GM18508 (cell line): Measurements from ENCODE around the gene TPCN2.

Source experiments
- ATAC-seq: cut with Tn5 transposase; IDR thresholded peaks from one replicate; pipeline ENCODE4 v1.9.1; 2021; ENCODE audit warnings: moderate number of reproducible peaks; ENCODE audit not compliant: insufficient read depth, unreplicated experiment

The TPCN2 gene

GRCh38 chr11:69104856-69105395 lies 56.2 kb downstream of the TPCN2 start:
- ATAC-seq = no peak

- no peak for ATAC-seq
These were observed 56.8 kb downstream of the TPCN2 start for GRCh38 chr11:69105461-69106030.

GRCh38 chr11:69106031-69106811 lies 57.5 kb downstream of the TPCN2 start:
- no peak for ATAC-seq

GRCh38 chr11:69107413-69107812 lies 58.7 kb downstream of the TPCN2 start:
- no peak for ATAC-seq

GRCh38 chr11:69108030-69108429 lies 59.3 kb downstream of the TPCN2 start:
- no peak for ATAC-seq

- ATAC-seq = no peak
These were observed 59.8 kb downstream of the TPCN2 start for GRCh38 chr11:69108559-69108958.

GRCh38 chr11:69109101-69109500 lies 60.4 kb downstream of the TPCN2 start:
- no peak for ATAC-seq

GRCh38 chr11:69110451-69110850 lies 61.7 kb downstream of the TPCN2 start:
- no peak for ATAC-seq

GRCh38 chr11:69111624-69112542 lies 63.2 kb downstream of the TPCN2 start:
- ATAC-seq = no peak

- ATAC-seq = no peak
These were observed 64.5 kb downstream of the TPCN2 start for GRCh38 chr11:69113226-69113625.

GRCh38 chr11:69113646-69114340 lies 65.1 kb downstream of the TPCN2 start:
- no peak for ATAC-seq

- no peak for ATAC-seq
These were observed 65.6 kb downstream of the TPCN2 start for GRCh38 chr11:69114362-69114761.

- ATAC-seq = no peak
These were observed 66.2 kb downstream of the TPCN2 start for GRCh38 chr11:69114811-69115523.

- ATAC-seq = no peak
These were observed 67.1 kb downstream of the TPCN2 start for GRCh38 chr11:69115586-69116560.

GRCh38 chr11:69116671-69117070 lies 67.9 kb downstream of the TPCN2 start:
- no peak for ATAC-seq

- no peak for ATAC-seq
These were observed 70.5 kb downstream of the TPCN2 start for GRCh38 chr11:69119190-69119589.

- no peak for ATAC-seq
These were observed 71.6 kb downstream of the TPCN2 start for GRCh38 chr11:69120096-69120875.

- no peak for ATAC-seq
These were observed 72.3 kb downstream of the TPCN2 start for GRCh38 chr11:69121021-69121420.
